Retina (tissue), 1 donor: ENCODE data around the gene MIB2.
"Not testable (repeated sequence)": the region's sequence is repeated elsewhere in the genome, so short reads cannot be mapped to it uniquely, and the experiment has no call there.

ENCODE experiments used
- DNase-seq: peaks from one replicate; pipeline ENCODE4 v3.0.0-alpha.2; 2016

The MIB2 gene

GRCh38 chr1:1658583-1659549, 43.6 kb downstream of the MIB2 start, which contains the start of gene CDK11B:
TSS of gene CDK11B (minus strand) at chr1:1659004. CDS start at chr1:1657485, 1,519 bp downstream.
- peak; percentile 99 for DNase-seq

DNA sequence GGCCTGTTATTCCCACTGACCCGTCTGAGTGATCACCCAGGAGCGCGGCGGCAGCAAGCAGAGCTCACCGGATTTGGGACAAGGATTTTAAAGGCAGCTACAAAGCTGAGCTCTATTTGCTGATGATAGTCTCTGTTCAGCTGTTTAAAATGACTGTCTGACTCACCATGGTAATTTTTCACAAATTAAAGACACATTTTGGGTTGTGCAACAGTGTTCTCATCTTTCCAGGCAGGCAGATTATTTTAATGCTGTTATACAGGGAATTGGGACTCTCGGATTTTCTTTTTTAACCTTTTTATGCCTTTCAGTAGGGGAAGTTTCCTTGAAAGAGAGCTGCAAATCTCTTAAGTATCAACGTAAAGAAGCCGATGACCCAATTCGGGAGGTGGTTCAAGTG, 47.1 kb downstream of the MIB2 start:
- not testable (repeated sequence) for DNase-seq

GRCh38 chr1:1662830-1663560, 47.7 kb downstream of the MIB2 start:
- not testable (repeated sequence) for DNase-seq

GRCh38 chr1:1664318-1664717, 49.0 kb downstream of the MIB2 start:
- DNase-seq, result not testable (repeated sequence)

GRCh38 chr1:1664941-1665814, 49.9 kb downstream of the MIB2 start:
- no peak for DNase-seq

DNA sequence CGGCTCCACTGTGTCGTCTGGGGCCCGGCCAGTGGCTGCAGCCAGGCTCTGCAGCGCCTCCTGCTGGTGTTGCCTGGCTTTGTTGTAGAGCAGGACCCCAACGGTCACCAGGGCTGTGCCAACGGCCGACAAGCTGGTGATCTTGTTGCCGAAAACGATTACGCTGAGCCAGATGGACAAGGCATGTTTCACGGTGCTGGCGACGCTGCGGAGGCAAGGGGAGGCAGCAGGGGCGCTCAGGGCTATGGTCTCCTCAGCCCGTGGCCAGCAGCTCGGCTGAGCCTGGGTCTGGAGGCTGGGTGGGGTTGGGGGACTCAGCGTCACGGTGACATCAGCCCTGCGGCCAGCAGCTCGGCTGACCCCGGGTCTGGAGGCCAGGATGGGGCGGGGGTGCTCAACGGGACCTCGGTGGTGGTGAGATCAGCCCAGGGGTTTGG, 50.5 kb downstream of the MIB2 start:
- no peak for DNase-seq

DNA sequence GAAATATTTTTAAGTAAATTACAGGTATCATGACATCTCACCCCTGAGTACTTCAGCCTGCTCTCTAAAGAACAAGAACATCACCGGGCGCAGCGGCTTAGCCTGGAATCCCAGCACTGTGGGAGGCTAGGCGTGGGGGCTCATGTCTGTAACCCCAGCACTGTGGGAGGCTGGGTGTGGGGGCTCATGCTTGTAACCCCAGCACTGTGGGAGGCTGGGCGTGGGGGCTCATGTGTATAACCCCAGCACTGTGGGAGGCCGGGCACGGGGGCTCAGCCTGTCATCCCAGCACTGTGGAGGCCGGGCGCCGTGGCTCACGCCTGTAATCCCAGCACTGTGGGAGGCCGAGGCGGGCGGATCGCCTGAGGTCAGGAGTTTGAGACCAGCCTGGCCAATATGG, 51.2 kb downstream of the MIB2 start:
- DNase-seq, result no peak

DNA sequence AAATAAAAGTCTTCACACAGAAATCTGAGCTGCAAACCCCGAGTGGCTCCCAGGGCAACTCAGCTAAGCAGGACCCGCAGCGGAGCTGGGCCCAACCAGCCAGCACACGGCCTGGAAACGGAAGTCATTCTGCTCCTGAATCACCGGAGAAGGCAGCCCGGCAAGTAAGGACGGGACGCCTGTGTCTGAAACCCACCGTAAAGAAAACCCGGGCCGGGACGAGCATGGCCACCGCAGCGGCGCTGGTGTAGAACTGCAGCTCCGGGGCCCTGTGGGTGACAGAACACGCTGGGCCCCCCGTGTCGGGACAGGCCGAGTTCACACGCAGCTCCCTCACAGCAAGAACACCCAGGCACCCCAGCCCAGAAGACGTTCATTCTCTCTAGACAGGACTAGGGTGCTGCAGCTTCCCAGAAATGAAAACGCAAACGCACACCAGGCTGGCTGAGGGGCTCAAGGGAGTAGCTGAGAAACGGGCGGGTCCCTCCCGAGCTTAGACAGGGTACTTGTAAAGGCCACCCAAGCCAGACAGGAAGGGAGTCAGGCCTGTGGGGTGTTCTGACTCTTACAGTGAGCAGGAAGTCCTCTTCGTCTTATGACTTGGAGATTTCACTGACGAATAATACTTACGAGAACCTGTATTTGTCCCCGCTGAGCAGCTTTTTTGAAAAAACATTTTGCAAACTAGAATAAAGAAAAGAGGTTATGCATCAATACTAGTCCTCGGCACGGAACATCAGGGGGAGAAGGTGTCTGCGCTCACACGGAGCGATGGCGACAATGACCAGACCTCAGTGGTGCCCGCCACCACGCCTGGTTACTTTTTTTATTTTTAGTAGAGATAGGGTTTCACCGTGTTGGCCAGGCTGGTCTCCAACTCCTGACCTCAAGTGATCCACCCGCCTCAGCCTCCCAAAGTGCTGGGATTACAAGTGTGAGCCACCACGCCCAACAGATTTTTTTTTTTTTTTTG, 54.5 kb downstream of the MIB2 start:
- no peak for DNase-seq

DNA sequence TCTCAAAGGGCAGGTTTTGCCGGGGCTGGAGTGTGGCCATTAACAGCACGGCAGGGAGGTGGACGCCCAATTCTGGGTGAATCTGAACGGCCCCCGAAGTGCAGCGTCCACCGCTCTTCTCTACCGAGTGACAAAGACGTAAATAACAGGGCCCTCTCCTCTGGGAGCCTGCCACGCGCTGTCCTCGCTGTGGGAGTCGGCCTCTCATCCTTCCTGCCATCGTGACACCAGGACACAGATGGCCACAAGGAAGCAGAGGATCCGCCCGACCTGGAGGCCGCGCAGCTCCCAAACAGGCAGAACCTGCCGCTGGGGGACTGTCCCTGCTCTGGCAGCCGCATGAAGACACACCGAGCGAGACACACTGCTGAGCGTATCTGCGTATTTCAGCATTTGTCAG, 55.6 kb downstream of the MIB2 start:
- DNase-seq, result no peak

DNA sequence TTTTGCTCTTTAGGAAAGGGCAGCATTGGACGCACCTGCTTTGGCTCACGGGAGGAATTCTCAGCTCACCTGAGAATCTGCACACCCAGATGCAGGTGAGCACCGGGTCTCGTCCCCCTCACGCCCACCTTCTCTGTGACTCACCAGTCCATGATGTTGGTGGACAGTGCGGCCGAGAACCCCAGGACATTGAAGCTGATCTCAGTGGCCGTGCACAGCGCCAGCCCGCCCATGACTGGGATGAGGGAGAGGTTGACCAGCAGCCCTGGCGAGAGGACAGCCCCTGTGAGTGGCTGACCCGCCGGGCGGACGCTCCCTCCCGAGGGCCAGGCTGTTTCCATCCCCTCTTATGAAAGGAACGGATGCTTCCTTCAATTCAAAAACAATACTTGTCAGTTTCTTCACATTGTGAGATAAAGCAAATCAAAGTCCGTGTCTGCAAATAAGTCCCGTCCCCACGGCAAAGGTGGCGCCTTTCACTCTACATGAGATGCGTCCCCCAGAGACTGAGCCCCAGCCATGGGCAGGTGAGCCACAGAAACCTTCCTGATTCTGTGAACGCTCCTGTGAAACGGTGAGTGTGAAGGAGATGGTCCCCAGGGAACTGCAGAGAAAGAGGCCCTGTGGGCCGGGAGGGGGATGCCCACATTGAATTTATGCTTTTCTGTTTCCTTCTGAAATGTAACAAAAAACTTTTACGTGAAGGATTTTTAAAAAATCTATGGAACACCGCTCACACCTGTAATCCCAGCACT, 56.2 kb downstream of the MIB2 start:
- no peak for DNase-seq

- DNase-seq, result no peak
Measured at GRCh38 chr1:1672181-1672965, 57.1 kb downstream of the MIB2 start.

DNA sequence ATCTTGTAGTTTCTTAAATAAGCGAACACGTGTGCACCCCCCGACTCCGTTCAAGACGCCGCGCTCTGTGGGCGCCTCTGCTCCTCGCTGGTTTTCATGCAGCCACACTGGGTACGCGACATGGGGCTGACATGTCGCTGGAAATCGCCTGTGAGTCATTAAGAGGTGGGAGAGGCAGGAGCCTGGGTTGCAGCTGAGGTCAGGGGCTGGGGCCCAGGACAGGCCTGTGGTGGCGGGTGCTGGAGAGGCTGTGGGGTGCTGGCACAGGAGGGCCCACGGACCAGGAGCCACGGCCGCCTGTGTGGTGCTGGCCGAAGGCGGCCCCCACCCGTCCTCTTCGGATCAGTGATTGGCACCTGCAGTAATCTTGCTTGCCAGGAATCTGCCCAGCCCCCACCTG, 59.5 kb downstream of the MIB2 start:
- not testable (repeated sequence) for DNase-seq

- DNase-seq, result not testable (repeated sequence)
Measured at GRCh38 chr1:1675218-1675617, 59.9 kb downstream of the MIB2 start.

DNA sequence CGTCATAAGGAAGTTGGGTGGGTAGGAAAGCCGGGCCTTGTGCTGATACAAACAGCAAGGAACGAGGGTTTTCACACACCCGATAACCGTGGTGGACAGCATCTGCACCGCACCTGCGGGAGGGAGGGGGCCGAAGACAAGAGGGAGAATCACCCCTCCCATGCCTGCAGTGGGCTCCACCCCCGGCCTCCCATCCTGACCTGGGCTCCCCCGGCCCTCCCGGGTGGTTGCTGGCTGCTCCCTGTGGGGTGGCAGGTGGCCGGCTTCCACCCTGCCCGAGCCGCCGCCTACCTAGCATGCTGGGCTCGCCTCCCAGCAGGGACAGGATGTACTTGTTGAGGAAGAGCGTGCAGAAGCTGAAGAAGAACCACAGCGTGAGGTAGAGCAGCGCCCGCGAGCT, 60.8 kb downstream of the MIB2 start:
- DNase-seq, result not testable (repeated sequence)

DNA sequence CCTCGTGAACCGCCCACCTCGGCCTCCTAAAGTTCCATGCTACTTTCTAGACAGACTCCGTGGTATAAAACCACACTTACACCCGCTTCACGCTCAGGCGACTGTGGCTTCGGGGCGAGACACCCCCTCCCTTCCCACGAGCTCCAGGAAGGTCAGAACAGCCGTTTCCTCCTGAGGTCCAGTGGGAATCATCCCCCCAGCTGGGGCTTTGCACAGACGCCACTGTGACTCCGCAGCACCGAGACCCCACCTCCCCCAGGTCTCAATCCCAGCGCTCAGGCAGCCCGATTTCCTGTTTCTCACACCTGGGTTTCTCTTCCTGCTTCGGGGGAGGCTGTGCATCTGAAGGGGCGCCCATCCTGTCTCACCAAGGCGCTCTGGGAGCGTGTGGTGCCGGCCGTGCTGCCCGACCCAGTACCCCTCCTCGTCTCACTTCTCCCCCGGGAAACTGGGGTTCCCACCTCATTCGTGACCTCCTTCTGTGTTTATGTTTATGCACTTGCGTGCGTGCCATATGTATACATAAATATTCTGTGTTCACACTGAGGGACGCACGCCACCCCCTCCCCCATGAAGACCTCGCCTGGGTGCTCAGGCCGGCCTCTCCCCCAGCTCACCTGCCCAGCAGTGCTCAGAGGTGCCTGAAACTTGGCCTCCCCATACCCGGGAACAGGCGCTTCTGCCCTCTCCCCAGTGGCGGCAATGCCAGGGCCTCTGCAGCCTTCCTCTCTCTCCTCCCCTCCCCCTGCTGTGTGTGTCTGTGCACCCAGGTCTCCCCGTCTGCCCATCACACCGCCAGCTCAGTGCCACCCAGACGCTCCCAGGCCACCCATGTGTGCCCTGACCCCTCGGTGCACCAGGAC, 62.6 kb downstream of the MIB2 start:
- no peak for DNase-seq

DNA sequence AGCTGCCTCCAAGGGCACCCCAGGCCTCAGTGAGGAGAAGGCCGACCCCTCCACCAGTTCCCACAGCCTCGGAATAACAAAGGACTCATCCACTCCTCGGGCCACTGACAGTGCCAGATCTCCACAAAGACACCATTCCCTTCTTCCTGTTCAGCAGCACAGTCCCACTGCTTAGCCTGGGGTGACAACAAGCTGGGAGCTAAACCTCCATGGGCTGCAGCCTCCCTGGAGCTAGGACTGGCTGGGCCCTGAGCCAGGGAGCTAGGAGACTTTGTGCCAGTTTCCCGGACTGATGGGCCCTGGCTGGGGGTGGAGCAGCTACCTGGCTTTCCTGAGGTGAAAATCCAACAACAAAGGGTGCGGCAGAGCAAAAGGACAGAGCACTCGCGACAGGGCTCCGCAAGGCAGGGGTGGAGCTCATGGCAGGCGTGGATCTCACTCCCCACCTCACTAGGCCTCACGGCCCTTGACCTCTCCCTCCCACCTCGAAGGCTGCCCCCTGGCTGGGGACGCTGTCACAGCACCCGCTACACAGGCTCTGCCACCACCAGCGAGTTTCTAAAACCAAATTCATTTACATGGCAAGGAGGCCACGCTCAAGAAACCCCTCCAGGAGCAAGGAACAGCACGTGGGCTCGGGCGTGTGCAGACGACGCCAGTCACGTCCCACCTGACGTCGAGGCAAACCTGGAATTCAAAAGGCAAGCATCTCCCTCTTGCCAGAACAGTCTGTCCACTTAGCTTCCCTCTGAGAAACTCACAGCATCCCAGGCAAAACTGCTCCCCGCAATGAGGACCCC, 63.5 kb downstream of the MIB2 start:
- no peak for DNase-seq
